Stimulated activated naive CD4-positive, alpha-beta T cell treated with Interleukin-2 at 50 U/mL for 16 hours (primary cell): ENCODE data around the gene PEX6.
"Not testable (repeated sequence)": the region's sequence is repeated elsewhere in the genome, so short reads cannot be mapped to it uniquely, and the experiment has no call there.

Source experiments
- DNase-seq: peaks from one replicate; lab custom pipeline; 2025; lab: John Stamatoyannopoulos, UW

Gene PEX6

GRCh38 chr6:42966571-42966970 is 12.4 kb downstream of the PEX6 start:
- DNase-seq = no peak

- no peak for DNase-seq
Measured at GRCh38 chr6:42963855-42964605, 15.0 kb downstream of the PEX6 start.

GRCh38 chr6:42963179-42963854 is 15.7 kb downstream of the PEX6 start:
- no peak for DNase-seq

GRCh38 chr6:42962502-42963178 is 16.3 kb downstream of the PEX6 start:
- no peak for DNase-seq

GRCh38 chr6:42962096-42962495 is 16.9 kb downstream of the PEX6 start:
- no peak for DNase-seq

- no peak for DNase-seq
Measured at GRCh38 chr6:42961020-42961470, 17.9 kb downstream of the PEX6 start.

- no peak for DNase-seq
Measured at GRCh38 chr6:42960243-42961019, 18.6 kb downstream of the PEX6 start, which contains the start of gene GNMT. Gene GNMT (plus strand): TSS chr6:42960754. CDS start chr6:42960768, 14 bp downstream.

- DNase-seq = no peak
Measured at GRCh38 chr6:42959917-42960242, 19.1 kb downstream of the PEX6 start.

GRCh38 chr6:42958125-42958524 is 20.9 kb downstream of the PEX6 start:
- DNase-seq = no peak

GRCh38 chr6:42954405-42954804 is 24.6 kb downstream of the PEX6 start:
- DNase-seq = not testable (repeated sequence)

GRCh38 chr6:42952389-42952788 is 26.6 kb downstream of the PEX6 start:
- no peak for DNase-seq

GRCh38 chr6:42947950-42948349 is 31.0 kb downstream of the PEX6 start:
- DNase-seq = no peak

- DNase-seq = no peak
Measured at GRCh38 chr6:42942444-42942843, 36.5 kb downstream of the PEX6 start.

GRCh38 chr6:42941356-42941755 is 37.6 kb downstream of the PEX6 start:
- DNase-seq = not testable (repeated sequence)

- DNase-seq = no peak
Measured at GRCh38 chr6:42940493-42941045, 38.4 kb downstream of the PEX6 start.

GRCh38 chr6:42939810-42940167 is 39.2 kb downstream of the PEX6 start:
- no peak for DNase-seq

- no peak for DNase-seq
Measured at GRCh38 chr6:42938987-42939809, 39.8 kb downstream of the PEX6 start.

- no peak for DNase-seq
Measured at GRCh38 chr6:42938428-42938796, 40.6 kb downstream of the PEX6 start.

GRCh38 chr6:42937548-42938427 is 41.2 kb downstream of the PEX6 start:
- DNase-seq = no peak

- no peak for DNase-seq
Measured at GRCh38 chr6:42936398-42936797, 42.6 kb downstream of the PEX6 start.
